ENCODE data around the gene TEKT1. TPM values are rescaled to one million over a fixed set of nuclear protein-coding genes. Genes with fewer than 3 reads are reported as not detected.

Gene TEKT1
- total and polyA plus RNA-seq, 2 experiments from 2014 or later, result not detected

DNA sequence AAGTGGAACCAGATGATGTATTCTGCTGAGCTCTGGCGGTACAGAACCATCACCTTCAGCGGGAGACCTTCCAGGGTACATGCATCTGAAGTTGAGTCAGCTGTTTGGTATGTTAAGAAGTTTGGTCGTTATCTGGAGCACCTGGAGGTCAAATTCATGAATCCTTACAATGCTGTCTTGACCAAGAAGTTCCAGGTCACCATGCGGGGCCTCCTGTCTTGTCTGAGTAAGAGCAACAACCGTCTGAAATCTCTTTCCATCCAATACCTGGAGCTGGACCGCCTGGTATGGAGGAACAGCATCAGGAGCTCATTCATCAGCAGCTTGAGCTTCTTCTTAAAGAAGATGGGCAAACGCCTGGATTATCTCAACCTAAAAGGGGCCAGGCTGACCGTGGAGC is 51.5 kb downstream of the TEKT1 start:
- no peak overlapping the region for H3K27ac Mint-ChIP-seq
- Histone ChIP-seq H3K79me2 (replicated peaks; ENCODE audit: insufficient read depth) (no peaks in the 10 kb centered on the region), H3F3A (replicated peaks; ENCODE audit: low read depth) (no peaks in the 10 kb centered on the region), H4K20me1 (replicated peaks; ENCODE audit: insufficient read depth) (no peaks in the 10 kb centered on the region), H3K9me2 (ENCODE audit: insufficient read depth) (no peaks in the 10 kb centered on the region), H3K4me3 (no peak overlapping the region), H3K36me3 (ENCODE audit: insufficient read depth) (no peaks in the 10 kb centered on the region), H3K4me2 (no peak overlapping the region), H3K27ac (ENCODE audit: low read depth) (no peak overlapping the region), H3K4me1 (ENCODE audit: insufficient read depth) (no peaks in the 10 kb centered on the region), H3K27me3 (ENCODE audit: insufficient read depth) (peaks cover 25% of the 10 kb centered on the region), H2AFZ (no peak overlapping the region)
- TF ChIP-seq STAT1 (IDR thresholded peaks at IDR 0.05; ENCODE audit: unreplicated experiment) (no peak), EZH2phosphoT487 (IDR thresholded peaks at IDR 0.05; ENCODE audit: unreplicated experiment) (no peak), NANOG (IDR thresholded peaks at IDR 0.05; ENCODE audit: borderline replicate concordance) (no peak), POLR2AphosphoS5 (IDR thresholded peaks at IDR 0.05; ENCODE audit: low read depth) (no peak), CREB1 (CRISPR knock-in tag; IDR thresholded peaks at IDR 0.05; ENCODE audit: low read depth) (no peak)
- TF ChIP-seq, protein P1, sequence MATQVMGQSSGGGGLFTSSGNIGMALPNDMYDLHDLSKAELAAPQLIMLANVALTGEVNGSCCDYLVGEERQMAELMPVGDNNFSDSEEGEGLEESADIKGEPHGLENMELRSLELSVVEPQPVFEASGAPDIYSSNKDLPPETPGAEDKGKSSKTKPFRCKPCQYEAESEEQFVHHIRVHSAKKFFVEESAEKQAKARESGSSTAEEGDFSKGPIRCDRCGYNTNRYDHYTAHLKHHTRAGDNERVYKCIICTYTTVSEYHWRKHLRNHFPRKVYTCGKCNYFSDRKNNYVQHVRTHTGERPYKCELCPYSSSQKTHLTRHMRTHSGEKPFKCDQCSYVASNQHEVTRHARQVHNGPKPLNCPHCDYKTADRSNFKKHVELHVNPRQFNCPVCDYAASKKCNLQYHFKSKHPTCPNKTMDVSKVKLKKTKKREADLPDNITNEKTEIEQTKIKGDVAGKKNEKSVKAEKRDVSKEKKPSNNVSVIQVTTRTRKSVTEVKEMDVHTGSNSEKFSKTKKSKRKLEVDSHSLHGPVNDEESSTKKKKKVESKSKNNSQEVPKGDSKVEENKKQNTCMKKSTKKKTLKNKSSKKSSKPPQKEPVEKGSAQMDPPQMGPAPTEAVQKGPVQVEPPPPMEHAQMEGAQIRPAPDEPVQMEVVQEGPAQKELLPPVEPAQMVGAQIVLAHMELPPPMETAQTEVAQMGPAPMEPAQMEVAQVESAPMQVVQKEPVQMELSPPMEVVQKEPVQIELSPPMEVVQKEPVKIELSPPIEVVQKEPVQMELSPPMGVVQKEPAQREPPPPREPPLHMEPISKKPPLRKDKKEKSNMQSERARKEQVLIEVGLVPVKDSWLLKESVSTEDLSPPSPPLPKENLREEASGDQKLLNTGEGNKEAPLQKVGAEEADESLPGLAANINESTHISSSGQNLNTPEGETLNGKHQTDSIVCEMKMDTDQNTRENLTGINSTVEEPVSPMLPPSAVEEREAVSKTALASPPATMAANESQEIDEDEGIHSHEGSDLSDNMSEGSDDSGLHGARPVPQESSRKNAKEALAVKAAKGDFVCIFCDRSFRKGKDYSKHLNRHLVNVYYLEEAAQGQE (IDR thresholded peaks at IDR 0.05; ENCODE audit: unreplicated experiment), result no peak
- TF ChIP-seq, protein P2, sequence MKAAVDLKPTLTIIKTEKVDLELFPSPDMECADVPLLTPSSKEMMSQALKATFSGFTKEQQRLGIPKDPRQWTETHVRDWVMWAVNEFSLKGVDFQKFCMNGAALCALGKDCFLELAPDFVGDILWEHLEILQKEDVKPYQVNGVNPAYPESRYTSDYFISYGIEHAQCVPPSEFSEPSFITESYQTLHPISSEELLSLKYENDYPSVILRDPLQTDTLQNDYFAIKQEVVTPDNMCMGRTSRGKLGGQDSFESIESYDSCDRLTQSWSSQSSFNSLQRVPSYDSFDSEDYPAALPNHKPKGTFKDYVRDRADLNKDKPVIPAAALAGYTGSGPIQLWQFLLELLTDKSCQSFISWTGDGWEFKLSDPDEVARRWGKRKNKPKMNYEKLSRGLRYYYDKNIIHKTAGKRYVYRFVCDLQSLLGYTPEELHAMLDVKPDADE (IDR thresholded peaks at IDR 0.05), result no peak
- no peaks in the 10 kb centered on the region for H3K36me3 Mint-ChIP-seq (ENCODE audit: low read depth)
- DNase-seq (ENCODE audit: low spot score) (no peak), ATAC-seq (no peak)
- H3K27me3 Mint-ChIP-seq (ENCODE audit: insufficient read depth, low read depth, poor library complexity), result peaks cover 17% of the 10 kb centered on the region
- peaks cover 3% of the 10 kb centered on the region; the same call in 1 of the 3 replicates for H3K4me1 Mint-ChIP-seq
- no peak overlapping the region for H3K4me3 Mint-ChIP-seq
- peaks cover 5% of the 10 kb centered on the region; the same call in 2 of the 3 replicates for H3K9me3 Mint-ChIP-seq

DNA sequence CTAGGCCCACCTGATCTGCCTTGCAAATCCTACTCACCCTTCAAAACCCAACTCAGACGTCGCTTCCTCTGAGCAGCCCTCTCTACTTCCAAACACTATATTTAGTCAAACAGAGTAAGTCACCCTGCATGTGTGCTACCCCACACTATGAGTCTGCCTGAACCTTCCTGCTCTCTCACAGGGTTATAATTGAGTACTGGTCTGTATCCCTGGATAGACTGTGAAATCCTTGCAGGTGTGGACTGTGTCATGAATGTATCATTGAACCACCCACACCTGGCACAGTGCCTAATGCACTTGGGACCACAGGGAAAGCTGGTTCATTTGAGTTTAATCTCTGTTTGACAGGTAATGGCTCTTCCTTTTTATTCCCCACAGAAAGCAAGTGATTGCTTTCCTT is 52.1 kb downstream of the TEKT1 start:
- no peaks in the 10 kb centered on the region for H3K36me3 Mint-ChIP-seq (ENCODE audit: low read depth)
- ATAC-seq (no peak), DNase-seq (ENCODE audit: low spot score) (no peak)
- Histone ChIP-seq H3K4me1 (ENCODE audit: insufficient read depth) (no peaks in the 10 kb centered on the region), H3K27ac (ENCODE audit: low read depth) (no peak overlapping the region), H4K20me1 (replicated peaks; ENCODE audit: insufficient read depth) (no peaks in the 10 kb centered on the region), H3F3A (replicated peaks; ENCODE audit: low read depth) (no peaks in the 10 kb centered on the region), H3K79me2 (replicated peaks; ENCODE audit: insufficient read depth) (no peaks in the 10 kb centered on the region), H3K4me2 (no peak overlapping the region), H3K27me3 (ENCODE audit: insufficient read depth) (peaks cover 28% of the 10 kb centered on the region), H3K9me2 (ENCODE audit: insufficient read depth) (no peaks in the 10 kb centered on the region), H3K36me3 (ENCODE audit: insufficient read depth) (no peaks in the 10 kb centered on the region), H3K4me3 (no peak overlapping the region), H2AFZ (no peak overlapping the region)
- no peak overlapping the region for H3K4me3 Mint-ChIP-seq
- H3K9me3 Mint-ChIP-seq, result peaks cover 9% of the 10 kb centered on the region; the same call in 2 of the 3 replicates
- peaks cover 3% of the 10 kb centered on the region; the same call in 1 of the 3 replicates for H3K4me1 Mint-ChIP-seq
- H3K27me3 Mint-ChIP-seq (ENCODE audit: insufficient read depth, low read depth, poor library complexity), result peaks cover 17% of the 10 kb centered on the region
- H3K27ac Mint-ChIP-seq, result no peak overlapping the region
- TF ChIP-seq, protein P3, sequence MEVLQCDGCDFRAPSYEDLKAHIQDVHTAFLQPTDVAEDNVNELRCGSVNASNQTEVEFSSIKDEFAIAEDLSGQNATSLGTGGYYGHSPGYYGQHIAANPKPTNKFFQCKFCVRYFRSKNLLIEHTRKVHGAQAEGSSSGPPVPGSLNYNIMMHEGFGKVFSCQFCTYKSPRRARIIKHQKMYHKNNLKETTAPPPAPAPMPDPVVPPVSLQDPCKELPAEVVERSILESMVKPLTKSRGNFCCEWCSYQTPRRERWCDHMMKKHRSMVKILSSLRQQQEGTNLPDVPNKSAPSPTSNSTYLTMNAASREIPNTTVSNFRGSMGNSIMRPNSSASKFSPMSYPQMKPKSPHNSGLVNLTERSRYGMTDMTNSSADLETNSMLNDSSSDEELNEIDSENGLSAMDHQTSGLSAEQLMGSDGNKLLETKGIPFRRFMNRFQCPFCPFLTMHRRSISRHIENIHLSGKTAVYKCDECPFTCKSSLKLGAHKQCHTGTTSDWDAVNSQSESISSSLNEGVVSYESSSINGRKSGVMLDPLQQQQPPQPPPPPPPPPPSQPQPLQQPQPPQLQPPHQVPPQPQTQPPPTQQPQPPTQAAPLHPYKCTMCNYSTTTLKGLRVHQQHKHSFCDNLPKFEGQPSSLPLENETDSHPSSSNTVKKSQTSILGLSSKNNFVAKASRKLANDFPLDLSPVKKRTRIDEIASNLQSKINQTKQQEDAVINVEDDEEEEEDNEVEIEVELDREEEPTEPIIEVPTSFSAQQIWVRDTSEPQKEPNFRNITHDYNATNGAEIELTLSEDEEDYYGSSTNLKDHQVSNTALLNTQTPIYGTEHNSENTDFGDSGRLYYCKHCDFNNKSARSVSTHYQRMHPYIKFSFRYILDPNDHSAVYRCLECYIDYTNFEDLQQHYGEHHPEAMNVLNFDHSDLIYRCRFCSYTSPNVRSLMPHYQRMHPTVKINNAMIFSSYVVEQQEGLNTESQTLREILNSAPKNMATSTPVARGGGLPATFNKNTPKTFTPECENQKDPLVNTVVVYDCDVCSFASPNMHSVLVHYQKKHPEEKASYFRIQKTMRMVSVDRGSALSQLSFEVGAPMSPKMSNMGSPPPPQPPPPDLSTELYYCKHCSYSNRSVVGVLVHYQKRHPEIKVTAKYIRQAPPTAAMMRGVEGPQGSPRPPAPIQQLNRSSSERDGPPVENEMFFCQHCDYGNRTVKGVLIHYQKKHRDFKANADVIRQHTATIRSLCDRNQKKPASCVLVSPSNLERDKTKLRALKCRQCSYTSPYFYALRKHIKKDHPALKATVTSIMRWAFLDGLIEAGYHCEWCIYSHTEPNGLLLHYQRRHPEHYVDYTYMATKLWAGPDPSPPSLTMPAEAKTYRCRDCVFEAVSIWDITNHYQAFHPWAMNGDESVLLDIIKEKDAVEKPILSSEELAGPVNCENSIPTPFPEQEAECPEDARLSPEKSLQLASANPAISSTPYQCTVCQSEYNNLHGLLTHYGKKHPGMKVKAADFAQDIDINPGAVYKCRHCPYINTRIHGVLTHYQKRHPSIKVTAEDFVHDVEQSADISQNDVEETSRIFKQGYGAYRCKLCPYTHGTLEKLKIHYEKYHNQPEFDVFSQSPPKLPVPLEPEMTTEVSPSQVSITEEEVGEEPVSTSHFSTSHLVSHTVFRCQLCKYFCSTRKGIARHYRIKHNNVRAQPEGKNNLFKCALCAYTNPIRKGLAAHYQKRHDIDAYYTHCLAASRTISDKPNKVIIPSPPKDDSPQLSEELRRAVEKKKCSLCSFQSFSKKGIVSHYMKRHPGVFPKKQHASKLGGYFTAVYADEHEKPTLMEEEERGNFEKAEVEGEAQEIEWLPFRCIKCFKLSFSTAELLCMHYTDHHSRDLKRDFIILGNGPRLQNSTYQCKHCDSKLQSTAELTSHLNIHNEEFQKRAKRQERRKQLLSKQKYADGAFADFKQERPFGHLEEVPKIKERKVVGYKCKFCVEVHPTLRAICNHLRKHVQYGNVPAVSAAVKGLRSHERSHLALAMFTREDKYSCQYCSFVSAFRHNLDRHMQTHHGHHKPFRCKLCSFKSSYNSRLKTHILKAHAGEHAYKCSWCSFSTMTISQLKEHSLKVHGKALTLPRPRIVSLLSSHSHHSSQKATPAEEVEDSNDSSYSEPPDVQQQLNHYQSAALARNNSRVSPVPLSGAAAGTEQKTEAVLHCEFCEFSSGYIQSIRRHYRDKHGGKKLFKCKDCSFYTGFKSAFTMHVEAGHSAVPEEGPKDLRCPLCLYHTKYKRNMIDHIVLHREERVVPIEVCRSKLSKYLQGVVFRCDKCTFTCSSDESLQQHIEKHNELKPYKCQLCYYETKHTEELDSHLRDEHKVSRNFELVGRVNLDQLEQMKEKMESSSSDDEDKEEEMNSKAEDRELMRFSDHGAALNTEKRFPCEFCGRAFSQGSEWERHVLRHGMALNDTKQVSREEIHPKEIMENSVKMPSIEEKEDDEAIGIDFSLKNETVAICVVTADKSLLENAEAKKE (CRISPR knock-in tag; IDR thresholded peaks at IDR 0.05), result no peak
- TF ChIP-seq STAT1 (IDR thresholded peaks at IDR 0.05; ENCODE audit: unreplicated experiment) (no peak), EZH2 (IDR thresholded peaks at IDR 0.05; ENCODE audit: low read depth, unreplicated experiment) (no peak)
- TF ChIP-seq, protein P4, sequence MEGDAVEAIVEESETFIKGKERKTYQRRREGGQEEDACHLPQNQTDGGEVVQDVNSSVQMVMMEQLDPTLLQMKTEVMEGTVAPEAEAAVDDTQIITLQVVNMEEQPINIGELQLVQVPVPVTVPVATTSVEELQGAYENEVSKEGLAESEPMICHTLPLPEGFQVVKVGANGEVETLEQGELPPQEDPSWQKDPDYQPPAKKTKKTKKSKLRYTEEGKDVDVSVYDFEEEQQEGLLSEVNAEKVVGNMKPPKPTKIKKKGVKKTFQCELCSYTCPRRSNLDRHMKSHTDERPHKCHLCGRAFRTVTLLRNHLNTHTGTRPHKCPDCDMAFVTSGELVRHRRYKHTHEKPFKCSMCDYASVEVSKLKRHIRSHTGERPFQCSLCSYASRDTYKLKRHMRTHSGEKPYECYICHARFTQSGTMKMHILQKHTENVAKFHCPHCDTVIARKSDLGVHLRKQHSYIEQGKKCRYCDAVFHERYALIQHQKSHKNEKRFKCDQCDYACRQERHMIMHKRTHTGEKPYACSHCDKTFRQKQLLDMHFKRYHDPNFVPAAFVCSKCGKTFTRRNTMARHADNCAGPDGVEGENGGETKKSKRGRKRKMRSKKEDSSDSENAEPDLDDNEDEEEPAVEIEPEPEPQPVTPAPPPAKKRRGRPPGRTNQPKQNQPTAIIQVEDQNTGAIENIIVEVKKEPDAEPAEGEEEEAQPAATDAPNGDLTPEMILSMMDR (conservative IDR thresholded peaks at IDR 0.05; ENCODE audit: low read depth in 2 of 2), result no peak

Data from GM23338 (cell line).